Measurements from ENCODE around the gene TBC1D22A. TPM values are rescaled to one million over a fixed set of nuclear protein-coding genes. Genes with fewer than 3 reads are reported as not detected.

TBC1D22A gene
- total and polyA plus RNA-seq, 2 experiments from 2014 or later: 16.6 to 18.5 TPM

DNA sequence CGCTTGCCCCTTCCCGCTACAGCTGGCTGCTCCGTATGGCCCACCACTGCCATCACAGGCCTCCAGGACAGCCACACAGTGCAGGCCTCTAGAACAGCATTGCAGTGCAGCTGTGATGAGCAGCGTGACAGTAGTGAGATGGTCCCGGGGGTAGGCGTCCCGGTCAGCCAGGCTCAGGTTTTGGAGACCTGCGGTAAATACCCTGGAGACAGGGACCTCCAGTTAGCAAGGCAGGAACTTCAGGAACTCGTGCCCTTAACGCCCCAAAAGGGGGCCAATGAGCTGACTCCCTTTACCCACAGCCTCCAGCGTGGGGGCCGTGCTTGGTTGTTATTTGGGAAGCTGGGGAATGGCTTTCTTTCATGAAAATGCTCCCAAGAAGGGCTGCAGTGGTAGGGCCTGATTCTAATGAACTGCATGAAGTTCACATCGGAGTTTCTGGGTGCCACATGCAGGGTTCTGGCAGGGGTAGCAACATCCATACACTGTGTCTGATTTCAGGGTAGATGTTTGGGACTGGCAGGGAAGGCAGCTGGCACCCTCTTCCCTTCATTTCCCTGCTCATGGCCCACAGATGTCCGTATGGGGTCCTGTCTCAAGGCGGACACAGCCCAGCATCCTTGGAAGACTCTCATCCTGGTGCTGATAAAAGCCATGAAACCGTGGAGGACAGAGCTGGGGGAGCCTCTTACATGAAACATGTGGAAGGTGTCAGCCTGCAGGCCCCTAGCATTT, 440.5 kb downstream of the TBC1D22A start:
- Histone ChIP-seq H3K4me1 (ENCODE audit: low read depth) (no peaks in the 10 kb centered on the region), H3K4me3 (no peak overlapping the region), H3K27ac (no peak overlapping the region), H3K9me3 (ENCODE audit: low read depth) (no peaks in the 10 kb centered on the region), H3K36me3 (no peaks in the 10 kb centered on the region), H3K27me3 (no peaks in the 10 kb centered on the region)
- TF ChIP-seq, protein P1, sequence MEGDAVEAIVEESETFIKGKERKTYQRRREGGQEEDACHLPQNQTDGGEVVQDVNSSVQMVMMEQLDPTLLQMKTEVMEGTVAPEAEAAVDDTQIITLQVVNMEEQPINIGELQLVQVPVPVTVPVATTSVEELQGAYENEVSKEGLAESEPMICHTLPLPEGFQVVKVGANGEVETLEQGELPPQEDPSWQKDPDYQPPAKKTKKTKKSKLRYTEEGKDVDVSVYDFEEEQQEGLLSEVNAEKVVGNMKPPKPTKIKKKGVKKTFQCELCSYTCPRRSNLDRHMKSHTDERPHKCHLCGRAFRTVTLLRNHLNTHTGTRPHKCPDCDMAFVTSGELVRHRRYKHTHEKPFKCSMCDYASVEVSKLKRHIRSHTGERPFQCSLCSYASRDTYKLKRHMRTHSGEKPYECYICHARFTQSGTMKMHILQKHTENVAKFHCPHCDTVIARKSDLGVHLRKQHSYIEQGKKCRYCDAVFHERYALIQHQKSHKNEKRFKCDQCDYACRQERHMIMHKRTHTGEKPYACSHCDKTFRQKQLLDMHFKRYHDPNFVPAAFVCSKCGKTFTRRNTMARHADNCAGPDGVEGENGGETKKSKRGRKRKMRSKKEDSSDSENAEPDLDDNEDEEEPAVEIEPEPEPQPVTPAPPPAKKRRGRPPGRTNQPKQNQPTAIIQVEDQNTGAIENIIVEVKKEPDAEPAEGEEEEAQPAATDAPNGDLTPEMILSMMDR (IDR thresholded peaks at IDR 0.05; ENCODE audit: low read depth, low read length): no peak
- DNase-seq (ENCODE audit: low read depth in 1 of 2, low spot score in 1 of 2): no peak

DNA sequence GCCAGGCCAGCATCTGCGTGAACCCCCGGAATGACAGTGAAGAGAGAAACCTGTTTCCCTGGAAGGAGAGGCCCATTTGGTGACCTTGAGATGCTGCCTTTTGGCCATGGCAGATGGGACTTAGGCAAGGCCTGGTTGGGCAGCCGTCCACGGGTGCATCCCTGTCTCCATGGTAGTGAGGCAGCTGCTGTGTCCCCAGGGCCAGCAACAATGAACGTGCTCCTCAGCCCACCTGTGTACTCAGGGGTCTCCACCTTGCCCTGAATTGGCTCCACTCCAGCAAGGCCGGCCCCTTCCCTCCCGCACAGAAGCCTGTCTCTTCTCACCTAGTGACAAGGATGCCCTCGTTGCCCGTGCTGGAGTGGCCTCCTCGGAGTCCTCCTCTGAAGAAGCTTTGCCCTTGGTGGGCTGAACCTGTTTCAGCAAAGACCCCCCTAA, 441.1 kb downstream of the TBC1D22A start:
- Histone ChIP-seq H3K36me3 (no peaks in the 10 kb centered on the region), H3K4me1 (ENCODE audit: low read depth) (no peaks in the 10 kb centered on the region), H3K27me3 (no peaks in the 10 kb centered on the region), H3K4me3 (no peak overlapping the region), H3K9me3 (ENCODE audit: low read depth) (no peaks in the 10 kb centered on the region), H3K27ac (no peak overlapping the region)
- TF ChIP-seq, protein P1 (IDR thresholded peaks at IDR 0.05; ENCODE audit: low read depth, low read length): no peak
- no peak for DNase-seq (ENCODE audit: low read depth in 1 of 2, low spot score in 1 of 2)

DNA sequence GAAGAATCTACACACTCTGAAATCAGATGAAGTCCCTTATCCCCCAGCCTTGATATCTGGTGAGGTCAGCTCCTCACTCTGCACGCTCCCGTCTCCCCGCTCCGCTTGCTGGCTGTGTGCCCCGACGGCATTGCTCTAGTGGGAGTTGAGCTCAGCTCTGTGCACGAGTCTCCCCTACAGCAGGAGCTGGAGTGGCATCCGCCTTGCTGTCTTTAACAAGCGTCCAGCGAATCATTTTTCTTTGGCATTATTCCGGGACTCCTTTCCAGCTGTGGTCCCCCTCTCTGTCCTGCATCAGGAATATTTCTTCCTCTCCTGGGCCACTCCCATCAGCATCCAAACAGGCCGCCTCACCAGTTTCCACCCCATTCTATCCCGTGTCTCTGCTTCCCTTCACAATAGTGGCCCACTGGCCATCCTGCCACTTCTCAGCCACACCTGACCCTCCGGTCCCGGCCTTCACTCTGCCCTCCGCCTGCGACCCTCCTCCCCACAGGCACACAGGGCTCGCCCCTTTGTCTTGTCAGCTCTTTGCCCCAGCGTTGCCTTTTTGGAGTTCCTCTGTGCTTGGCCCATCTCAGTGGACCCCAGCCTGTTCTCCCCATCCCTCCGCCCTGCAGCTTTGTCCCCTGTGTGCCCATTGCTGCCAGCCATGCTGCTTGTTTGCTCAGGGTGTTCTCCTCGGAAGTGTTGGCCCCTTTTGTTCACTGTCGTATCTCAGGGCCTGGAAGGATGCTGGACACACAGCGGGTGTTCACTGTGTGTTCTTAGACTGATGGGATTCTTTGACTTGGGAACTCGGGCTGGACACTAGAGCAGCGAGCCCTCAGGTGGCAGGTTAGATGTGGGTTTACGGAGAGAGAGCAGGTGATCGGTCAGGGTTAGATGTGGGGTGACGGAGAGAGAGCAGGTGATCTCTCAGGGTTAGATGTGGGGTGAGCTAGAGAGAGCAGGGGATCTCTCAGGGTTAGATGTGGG, 441.8 kb downstream of the TBC1D22A start:
- Histone ChIP-seq H3K4me3 (no peak overlapping the region), H3K27me3 (no peaks in the 10 kb centered on the region), H3K4me1 (ENCODE audit: low read depth) (no peaks in the 10 kb centered on the region), H3K9me3 (ENCODE audit: low read depth) (no peaks in the 10 kb centered on the region), H3K27ac (no peak overlapping the region), H3K36me3 (no peaks in the 10 kb centered on the region)
- DNase-seq (ENCODE audit: low read depth in 1 of 2, low spot score in 1 of 2): peak in 1 of 2 donors; percentile 15
- TF ChIP-seq, protein P1 (IDR thresholded peaks at IDR 0.05; ENCODE audit: low read depth, low read length): no peak

DNA sequence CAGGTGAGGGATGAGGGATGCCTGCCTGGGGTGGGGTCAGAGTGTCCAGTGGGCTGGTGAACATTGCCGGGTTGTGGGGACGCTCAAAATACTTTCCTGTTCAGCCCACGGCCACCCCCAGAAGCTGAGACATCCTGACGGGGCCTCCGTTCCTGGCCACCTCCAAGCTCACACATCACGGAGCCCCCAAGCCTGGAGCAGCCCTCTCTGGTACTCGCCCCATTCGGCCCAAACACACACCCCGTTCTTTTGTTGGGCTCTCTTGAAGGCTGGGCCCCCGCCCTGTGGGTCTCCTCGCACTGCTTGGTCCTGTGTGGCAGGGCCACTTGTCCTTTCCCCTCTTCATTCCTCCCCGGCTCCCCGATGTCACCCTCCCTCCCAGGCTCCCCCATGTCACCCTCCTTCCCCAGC, 442.6 kb downstream of the TBC1D22A start:
- Histone ChIP-seq H3K9me3 (ENCODE audit: low read depth) (no peaks in the 10 kb centered on the region), H3K27me3 (no peaks in the 10 kb centered on the region), H3K36me3 (no peaks in the 10 kb centered on the region), H3K27ac (no peak overlapping the region), H3K4me1 (ENCODE audit: low read depth) (no peaks in the 10 kb centered on the region), H3K4me3 (no peak overlapping the region)
- TF ChIP-seq, protein P1 (IDR thresholded peaks at IDR 0.05; ENCODE audit: low read depth, low read length): no peak
- DNase-seq (ENCODE audit: low read depth in 1 of 2, low spot score in 1 of 2): no peak

DNA sequence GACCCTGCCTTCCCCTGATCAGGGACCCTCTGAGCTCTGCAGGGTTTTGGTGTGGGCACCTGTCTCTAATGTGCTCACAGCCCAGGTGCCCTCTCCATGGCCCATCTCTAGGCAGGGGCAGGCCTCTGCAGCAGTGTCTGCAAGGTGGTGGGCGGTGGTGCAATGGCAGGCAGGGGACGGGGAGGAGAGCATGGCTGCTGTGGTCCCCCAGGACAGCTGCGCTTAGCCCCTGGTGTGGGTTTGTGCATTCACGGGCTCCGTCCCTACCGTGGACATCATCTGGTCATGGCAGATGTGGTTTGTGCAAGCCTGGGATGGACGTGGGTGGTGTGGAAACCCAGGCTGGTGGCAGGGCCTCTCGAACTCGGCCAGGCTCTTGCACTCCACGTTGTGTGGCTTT, 443.1 kb downstream of the TBC1D22A start:
- Histone ChIP-seq H3K4me3 (no peak overlapping the region), H3K9me3 (ENCODE audit: low read depth) (no peaks in the 10 kb centered on the region), H3K27ac (no peak overlapping the region), H3K36me3 (no peaks in the 10 kb centered on the region), H3K4me1 (ENCODE audit: low read depth) (no peaks in the 10 kb centered on the region), H3K27me3 (no peaks in the 10 kb centered on the region)
- TF ChIP-seq, protein P1 (IDR thresholded peaks at IDR 0.05; ENCODE audit: low read depth, low read length): no peak
- no peak for DNase-seq (ENCODE audit: low read depth in 1 of 2, low spot score in 1 of 2)

Measured in cardiac muscle cell (in vitro differentiated cells and primary cell).